HG03378 (cell line): Measurements from ENCODE around the gene MICAL3.
"Not testable (repeated sequence)": the region's sequence is repeated elsewhere in the genome, so short reads cannot be mapped to it uniquely, and the experiment has no call there.

Experiments
- ATAC-seq: cut with Tn5 transposase; IDR thresholded peaks from one replicate; pipeline ENCODE4 v1.9.1; 2021; ENCODE audit warnings: mild to moderate bottlenecking, moderate library complexity; ENCODE audit not compliant: unreplicated experiment

The MICAL3 gene, protein sequence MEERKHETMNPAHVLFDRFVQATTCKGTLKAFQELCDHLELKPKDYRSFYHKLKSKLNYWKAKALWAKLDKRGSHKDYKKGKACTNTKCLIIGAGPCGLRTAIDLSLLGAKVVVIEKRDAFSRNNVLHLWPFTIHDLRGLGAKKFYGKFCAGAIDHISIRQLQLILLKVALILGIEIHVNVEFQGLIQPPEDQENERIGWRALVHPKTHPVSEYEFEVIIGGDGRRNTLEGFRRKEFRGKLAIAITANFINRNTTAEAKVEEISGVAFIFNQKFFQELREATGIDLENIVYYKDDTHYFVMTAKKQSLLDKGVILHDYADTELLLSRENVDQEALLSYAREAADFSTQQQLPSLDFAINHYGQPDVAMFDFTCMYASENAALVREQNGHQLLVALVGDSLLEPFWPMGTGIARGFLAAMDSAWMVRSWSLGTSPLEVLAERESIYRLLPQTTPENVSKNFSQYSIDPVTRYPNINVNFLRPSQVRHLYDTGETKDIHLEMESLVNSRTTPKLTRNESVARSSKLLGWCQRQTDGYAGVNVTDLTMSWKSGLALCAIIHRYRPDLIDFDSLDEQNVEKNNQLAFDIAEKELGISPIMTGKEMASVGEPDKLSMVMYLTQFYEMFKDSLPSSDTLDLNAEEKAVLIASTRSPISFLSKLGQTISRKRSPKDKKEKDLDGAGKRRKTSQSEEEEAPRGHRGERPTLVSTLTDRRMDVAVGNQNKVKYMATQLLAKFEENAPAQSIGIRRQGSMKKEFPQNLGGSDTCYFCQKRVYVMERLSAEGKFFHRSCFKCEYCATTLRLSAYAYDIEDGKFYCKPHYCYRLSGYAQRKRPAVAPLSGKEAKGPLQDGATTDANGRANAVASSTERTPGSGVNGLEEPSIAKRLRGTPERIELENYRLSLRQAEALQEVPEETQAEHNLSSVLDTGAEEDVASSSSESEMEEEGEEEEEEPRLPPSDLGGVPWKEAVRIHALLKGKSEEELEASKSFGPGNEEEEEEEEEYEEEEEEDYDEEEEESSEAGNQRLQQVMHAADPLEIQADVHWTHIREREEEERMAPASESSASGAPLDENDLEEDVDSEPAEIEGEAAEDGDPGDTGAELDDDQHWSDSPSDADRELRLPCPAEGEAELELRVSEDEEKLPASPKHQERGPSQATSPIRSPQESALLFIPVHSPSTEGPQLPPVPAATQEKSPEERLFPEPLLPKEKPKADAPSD (N-terminal part only)

DNA sequence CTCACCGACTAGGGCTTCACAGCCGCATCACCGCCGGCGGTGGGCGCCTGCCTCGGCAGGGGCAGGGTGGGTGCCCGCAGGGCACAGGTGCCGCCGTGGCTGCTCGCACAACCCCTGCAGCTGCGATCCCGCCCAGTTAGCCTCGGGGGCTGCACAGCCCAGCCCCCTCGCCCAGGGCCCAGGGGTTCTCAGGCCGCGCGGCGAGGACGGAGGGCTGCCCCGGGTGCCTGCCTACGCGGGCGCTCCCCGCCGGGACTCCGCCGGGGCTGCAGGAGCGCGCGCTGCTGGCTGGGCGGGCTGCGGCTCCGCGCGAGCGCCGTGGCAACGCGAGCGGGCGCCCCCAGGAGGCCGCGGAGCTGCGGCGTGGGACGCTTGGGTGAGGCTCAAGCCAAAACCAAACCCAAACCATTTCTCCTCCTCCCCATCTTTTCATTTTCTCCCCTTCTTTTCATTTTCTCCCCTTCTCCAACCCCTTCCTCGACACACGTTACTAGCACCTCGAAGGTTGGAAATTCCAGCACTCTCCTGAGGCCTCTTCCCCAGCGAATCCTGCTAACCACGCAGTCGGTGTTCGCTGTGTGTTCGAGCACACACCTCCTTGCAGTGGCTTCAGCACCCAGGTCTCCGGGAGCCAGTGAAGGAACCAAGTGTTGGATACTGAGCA, at the start of gene MICAL3:
TSS of gene MICAL3 (minus strand) at position 286 of the 664 bp plus-strand sequence. CDS start 117,749 bp downstream, outside the sequence.
- ATAC-seq, result no peak

- ATAC-seq, result not testable (repeated sequence)
Measured at GRCh38 chr22:18073927-18074326, 49.6 kb upstream of the MICAL3 start.

DNA sequence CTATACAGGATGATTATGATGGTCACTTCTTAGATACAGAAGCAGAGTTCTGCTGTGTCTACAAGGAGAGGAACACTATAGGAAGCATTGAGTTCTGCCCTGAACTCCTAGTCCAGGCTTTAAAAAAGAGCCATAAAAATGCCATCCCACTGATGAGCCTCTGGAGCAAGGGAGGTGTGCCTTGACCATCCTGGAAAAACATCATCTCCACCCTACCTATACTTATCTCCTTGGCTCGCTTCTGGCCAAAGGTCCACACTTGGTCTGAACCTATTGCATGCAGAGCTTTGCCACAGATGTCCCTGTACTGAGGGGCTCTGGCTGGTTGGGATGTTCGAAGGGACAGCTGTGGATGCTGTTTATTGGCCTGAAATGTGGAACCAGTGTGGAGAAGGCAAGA, 49.1 kb upstream of the MICAL3 start:
- no peak for ATAC-seq

- ATAC-seq, result no peak
Measured at GRCh38 chr22:18071968-18072310, 47.6 kb upstream of the MICAL3 start.

- ATAC-seq, result not testable (repeated sequence)
Measured at GRCh38 chr22:18071307-18071967, 47.1 kb upstream of the MICAL3 start.

DNA sequence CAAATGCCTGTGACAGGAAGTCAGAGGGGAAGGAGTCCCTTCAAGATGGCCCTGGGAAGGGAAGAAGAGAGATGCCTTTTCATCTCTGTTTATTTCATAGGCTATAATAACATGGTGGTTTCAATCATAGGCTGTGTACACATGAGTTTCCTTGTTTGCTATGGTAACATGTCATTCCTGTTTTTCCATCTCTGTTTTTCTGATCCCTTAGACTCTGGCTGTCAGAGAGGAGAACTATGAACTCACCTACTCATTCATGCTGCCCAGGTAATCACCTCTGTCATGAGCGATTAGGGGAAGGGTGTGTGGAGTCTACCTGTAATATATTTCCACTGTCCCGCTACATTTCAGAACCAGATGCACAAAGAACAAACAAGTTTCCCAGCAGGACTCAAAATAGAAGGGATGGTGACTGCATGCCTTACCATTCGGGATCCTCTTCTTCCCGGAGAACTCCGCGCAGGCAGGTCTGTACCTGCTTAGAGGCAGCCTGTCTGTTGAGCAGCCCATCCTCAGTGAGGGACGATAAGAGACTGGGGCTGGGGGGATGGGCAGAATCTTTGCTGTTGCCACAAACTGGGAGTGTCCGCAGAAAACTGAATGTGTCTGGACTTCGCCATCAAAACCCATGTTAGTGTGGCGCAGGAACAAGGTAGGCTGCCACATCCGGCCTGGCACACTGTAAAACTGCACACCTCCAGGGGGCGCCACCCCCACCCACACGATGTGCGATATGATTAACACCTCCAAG, 46.4 kb upstream of the MICAL3 start:
- no peak for ATAC-seq

DNA sequence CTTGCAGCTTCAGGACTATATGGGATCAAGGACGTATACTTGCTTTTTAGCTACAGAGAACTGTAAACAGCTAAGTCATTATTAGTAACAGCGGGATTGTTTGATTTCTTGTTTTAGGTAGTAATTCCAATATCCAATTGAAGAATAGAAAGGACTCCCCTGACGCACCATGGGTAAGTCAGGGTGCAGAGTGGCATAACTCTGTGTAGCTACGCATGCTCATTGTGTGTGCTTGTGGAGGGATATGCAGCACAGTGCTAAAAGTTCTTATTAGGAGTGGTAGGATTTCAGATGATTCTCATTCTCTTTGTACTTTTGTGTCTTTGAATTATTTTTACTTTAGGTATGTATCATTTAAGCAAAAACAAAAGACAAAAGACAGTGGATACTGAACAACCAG, 45.7 kb upstream of the MICAL3 start:
- ATAC-seq, result no peak

DNA sequence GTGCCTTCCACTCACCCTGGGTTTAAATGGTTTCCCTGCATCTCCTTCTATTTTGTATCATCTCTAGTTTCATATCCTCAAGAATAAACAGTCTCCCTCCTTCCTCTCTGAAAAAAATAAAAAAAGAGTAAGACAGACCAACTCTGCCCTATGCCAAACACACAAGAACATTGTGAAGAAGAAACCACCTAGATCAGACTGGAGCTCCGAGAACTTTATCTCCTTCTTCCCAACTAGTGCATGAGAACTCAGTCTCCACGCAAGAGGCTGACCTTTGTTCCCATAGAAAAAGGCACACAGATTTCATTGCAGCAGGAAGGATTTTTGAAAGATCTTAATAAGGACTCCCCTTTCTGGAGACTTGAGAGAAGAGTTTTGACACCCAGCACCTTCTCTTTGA, 44.7 kb upstream of the MICAL3 start:
- no peak for ATAC-seq

GRCh38 chr22:18068381-18068988, 44.1 kb upstream of the MICAL3 start:
- no peak for ATAC-seq

GRCh38 chr22:18067548-18068341, 43.4 kb upstream of the MICAL3 start:
- no peak for ATAC-seq

GRCh38 chr22:18067121-18067520, 42.8 kb upstream of the MICAL3 start:
- no peak for ATAC-seq

GRCh38 chr22:18066181-18066859, 42.0 kb upstream of the MICAL3 start:
- no peak for ATAC-seq

DNA sequence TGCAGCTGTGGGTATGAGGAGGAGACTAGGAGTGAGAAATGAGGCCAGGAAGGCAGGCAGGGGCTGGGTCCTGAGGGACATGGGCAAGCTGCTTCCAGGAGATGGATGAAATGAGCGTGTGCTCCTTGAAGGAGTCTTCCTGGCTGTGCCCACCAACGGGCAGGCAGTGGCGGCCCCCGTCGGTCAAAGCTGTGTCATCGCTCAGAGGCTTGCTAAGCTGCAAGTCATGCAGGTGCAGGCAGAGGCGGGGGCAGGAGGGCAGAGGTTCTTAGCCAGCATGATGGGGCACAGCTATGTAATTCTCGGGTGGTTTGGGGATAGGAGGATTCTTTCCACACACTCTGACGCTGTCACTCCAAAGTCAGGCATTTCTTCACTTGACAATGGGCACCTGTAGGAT, 40.9 kb upstream of the MICAL3 start:
- no peak for ATAC-seq

- ATAC-seq, result no peak
Measured at GRCh38 chr22:18064636-18065035, 40.3 kb upstream of the MICAL3 start.

- not testable (repeated sequence) for ATAC-seq
Measured at GRCh38 chr22:18063715-18064114, 39.4 kb upstream of the MICAL3 start.

GRCh38 chr22:18063306-18063705, 38.9 kb upstream of the MICAL3 start:
- ATAC-seq, result no peak

DNA sequence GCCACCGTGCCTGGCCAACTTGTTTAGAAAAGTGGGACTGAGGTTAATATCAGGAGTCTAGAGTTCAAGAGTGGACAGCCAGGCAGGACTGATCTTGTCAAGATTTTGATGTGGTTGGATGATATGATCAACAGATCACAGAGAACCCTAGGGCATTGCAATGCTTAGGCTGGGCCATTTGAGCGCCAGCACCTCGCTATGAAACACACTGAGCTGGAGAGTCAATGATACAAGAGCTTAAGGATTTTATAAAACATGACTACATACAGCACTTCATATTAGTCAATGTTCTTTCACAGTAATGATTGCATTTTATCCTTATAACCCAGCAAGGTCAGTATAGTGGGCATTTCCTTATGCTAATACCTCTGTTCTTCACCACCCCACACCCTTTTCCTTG, 38.1 kb upstream of the MICAL3 start:
- ATAC-seq, result no peak
